ENCODE data around the gene SLC30A7.

Gene SLC30A7

GRCh38 chr1:100960098-100960497, 64.2 kb downstream of the SLC30A7 start:
- H3K4me3 Mint-ChIP-seq: no peak overlapping the region
- H3K9me3 Mint-ChIP-seq: no peaks in the 10 kb centered on the region
- H3K27me3 Mint-ChIP-seq: no peaks in the 10 kb centered on the region
- peaks cover 80% of the 10 kb centered on the region for H3K36me3 Mint-ChIP-seq (ENCODE audit: low read depth)
- H3K27ac Mint-ChIP-seq: no peak overlapping the region
- peaks cover 32% of the 10 kb centered on the region for H3K4me1 Mint-ChIP-seq (ENCODE audit: low read depth)

- Mint-ChIP-seq H3K27ac (no peak overlapping the region), H3K9me3 (no peaks in the 10 kb centered on the region), H3K36me3 (ENCODE audit: low read depth) (peaks cover 69% of the 10 kb centered on the region), H3K4me3 (no peak overlapping the region), H3K27me3 (no peaks in the 10 kb centered on the region), H3K4me1 (ENCODE audit: low read depth) (peaks cover 24% of the 10 kb centered on the region)
These were observed 72.7 kb downstream of the SLC30A7 start for GRCh38 chr1:100968621-100969020.

GRCh38 chr1:100969327-100969726, 73.4 kb downstream of the SLC30A7 start:
- peaks cover 21% of the 10 kb centered on the region for H3K4me1 Mint-ChIP-seq (ENCODE audit: low read depth)
- H3K36me3 Mint-ChIP-seq (ENCODE audit: low read depth): peaks cover 72% of the 10 kb centered on the region

GRCh38 chr1:100971021-100971420, 75.1 kb downstream of the SLC30A7 start:
- no peak overlapping the region for H3K27ac Mint-ChIP-seq
- H3K4me3 Mint-ChIP-seq: no peak overlapping the region
- H3K4me1 Mint-ChIP-seq (ENCODE audit: low read depth): peaks cover 21% of the 10 kb centered on the region
- H3K27me3 Mint-ChIP-seq: no peaks in the 10 kb centered on the region
- H3K36me3 Mint-ChIP-seq (ENCODE audit: low read depth): peaks cover 67% of the 10 kb centered on the region
- no peaks in the 10 kb centered on the region for H3K9me3 Mint-ChIP-seq

More at GRCh38 chr1:100969327-100969726, 73.4 kb downstream of the SLC30A7 start:
- no peaks in the 10 kb centered on the region for H3K27me3 Mint-ChIP-seq
- H3K9me3 Mint-ChIP-seq: no peaks in the 10 kb centered on the region
- no peak overlapping the region for H3K27ac Mint-ChIP-seq
- H3K4me3 Mint-ChIP-seq: no peak overlapping the region

GRCh38 chr1:100972185-100972584, 76.3 kb downstream of the SLC30A7 start:
- no peaks in the 10 kb centered on the region for H3K27me3 Mint-ChIP-seq
- H3K4me3 Mint-ChIP-seq: no peak overlapping the region
- H3K4me1 Mint-ChIP-seq (ENCODE audit: low read depth): peaks cover 21% of the 10 kb centered on the region
- H3K27ac Mint-ChIP-seq: no peak overlapping the region
- no peaks in the 10 kb centered on the region for H3K9me3 Mint-ChIP-seq
- H3K36me3 Mint-ChIP-seq (ENCODE audit: low read depth): peaks cover 70% of the 10 kb centered on the region

GRCh38 chr1:100976936-100977335, 81.0 kb downstream of the SLC30A7 start:
- Mint-ChIP-seq H3K36me3 (ENCODE audit: low read depth) (peaks cover 77% of the 10 kb centered on the region), H3K27me3 (no peaks in the 10 kb centered on the region), H3K27ac (no peak overlapping the region), H3K9me3 (no peaks in the 10 kb centered on the region), H3K4me3 (no peak overlapping the region), H3K4me1 (ENCODE audit: low read depth) (peaks cover 6% of the 10 kb centered on the region)

GRCh38 chr1:100979631-100980030, 83.7 kb downstream of the SLC30A7 start:
- Mint-ChIP-seq H3K4me1 (ENCODE audit: low read depth) (no peaks in the 10 kb centered on the region), H3K9me3 (no peaks in the 10 kb centered on the region), H3K36me3 (ENCODE audit: low read depth) (peaks cover 83% of the 10 kb centered on the region), H3K27me3 (no peaks in the 10 kb centered on the region), H3K4me3 (no peak overlapping the region), H3K27ac (no peak overlapping the region)

- H3K9me3 Mint-ChIP-seq: no peaks in the 10 kb centered on the region
- no peaks in the 10 kb centered on the region for H3K27me3 Mint-ChIP-seq
These were observed 86.9 kb downstream of the SLC30A7 start for GRCh38 chr1:100982793-100983192.

GRCh38 chr1:100988121-100988520, 92.2 kb downstream of the SLC30A7 start:
- Mint-ChIP-seq H3K9me3 (no peaks in the 10 kb centered on the region), H3K4me1 (ENCODE audit: low read depth) (peaks cover 12% of the 10 kb centered on the region), H3K27ac (no peak overlapping the region), H3K27me3 (no peaks in the 10 kb centered on the region), H3K4me3 (no peak overlapping the region), H3K36me3 (ENCODE audit: low read depth) (peaks cover 76% of the 10 kb centered on the region)

More at GRCh38 chr1:100982793-100983192, 86.9 kb downstream of the SLC30A7 start:
- H3K4me1 Mint-ChIP-seq (ENCODE audit: low read depth): peaks cover 8% of the 10 kb centered on the region
- H3K4me3 Mint-ChIP-seq: no peak overlapping the region
- H3K27ac Mint-ChIP-seq: no peak overlapping the region
- peaks cover 80% of the 10 kb centered on the region for H3K36me3 Mint-ChIP-seq (ENCODE audit: low read depth)

GRCh38 chr1:100989306-100990077, 93.6 kb downstream of the SLC30A7 start:
- no peak overlapping the region for H3K27ac Mint-ChIP-seq
- no peaks in the 10 kb centered on the region for H3K27me3 Mint-ChIP-seq
- no peaks in the 10 kb centered on the region for H3K9me3 Mint-ChIP-seq
- peaks cover 12% of the 10 kb centered on the region for H3K4me1 Mint-ChIP-seq (ENCODE audit: low read depth)
- peaks cover 67% of the 10 kb centered on the region for H3K36me3 Mint-ChIP-seq (ENCODE audit: low read depth)
- no peak overlapping the region for H3K4me3 Mint-ChIP-seq

GRCh38 chr1:100995198-100995988, 99.5 kb downstream of the SLC30A7 start:
- Mint-ChIP-seq H3K9me3 (no peaks in the 10 kb centered on the region), H3K36me3 (ENCODE audit: low read depth) (peaks cover 75% of the 10 kb centered on the region), H3K27ac (no peak overlapping the region), H3K4me1 (ENCODE audit: low read depth) (peaks cover 18% of the 10 kb centered on the region), H3K27me3 (no peaks in the 10 kb centered on the region), H3K4me3 (no peak overlapping the region)

- peaks cover 34% of the 10 kb centered on the region for H3K4me1 Mint-ChIP-seq (ENCODE audit: low read depth)
- no peaks in the 10 kb centered on the region for H3K9me3 Mint-ChIP-seq
- no peak overlapping the region for H3K27ac Mint-ChIP-seq
- no peak overlapping the region for H3K4me3 Mint-ChIP-seq
- H3K36me3 Mint-ChIP-seq (ENCODE audit: low read depth): peaks cover 72% of the 10 kb centered on the region
- no peaks in the 10 kb centered on the region for H3K27me3 Mint-ChIP-seq
These were observed 102.5 kb downstream of the SLC30A7 start for GRCh38 chr1:100998426-100998825.

GRCh38 chr1:101000131-101000873, 104.4 kb downstream of the SLC30A7 start:
- Mint-ChIP-seq H3K27me3 (no peaks in the 10 kb centered on the region), H3K27ac (no peak overlapping the region), H3K4me1 (ENCODE audit: low read depth) (peaks cover 46% of the 10 kb centered on the region), H3K4me3 (no peak overlapping the region), H3K36me3 (ENCODE audit: low read depth) (peaks cover 64% of the 10 kb centered on the region), H3K9me3 (no peaks in the 10 kb centered on the region)

GRCh38 chr1:101002551-101002950, 106.7 kb downstream of the SLC30A7 start:
- no peak overlapping the region for H3K4me3 Mint-ChIP-seq
- H3K27ac Mint-ChIP-seq: no peak overlapping the region
- H3K9me3 Mint-ChIP-seq: no peaks in the 10 kb centered on the region
- H3K4me1 Mint-ChIP-seq (ENCODE audit: low read depth): peaks cover 55% of the 10 kb centered on the region
- peaks cover 64% of the 10 kb centered on the region for H3K36me3 Mint-ChIP-seq (ENCODE audit: low read depth)
- H3K27me3 Mint-ChIP-seq: no peaks in the 10 kb centered on the region
